ENCODE results near the gene PRRT3. TPM values are rescaled to one million over a fixed set of nuclear protein-coding genes. Genes with fewer than 3 reads are reported as not detected.

Gene PRRT3
- total and polyA plus RNA-seq, 2 of the 13 experiments (the other 11 are each of a cell fraction or from before 2014, with no cell fraction given), result 0.22 to 0.44 TPM

- TF ChIP-seq MAX (IDR thresholded peaks at IDR 0.05) (peak; percentile 77), ZNF160 (CRISPR knock-in tag; IDR thresholded peaks at IDR 0.05) (0 out of 2 replicates have a peak, but pooled peaks have one; percentile 43), HMGXB3 (CRISPR knock-in tag; IDR thresholded peaks at IDR 0.05; ENCODE audit: borderline replicate concordance) (peak; percentile 94), AGO2 (optimal IDR thresholded peaks at IDR 0.05; ENCODE audit: low read depth, low read length) (no peak), BHLHE40 (IDR thresholded peaks at IDR 0.05; ENCODE audit: low read length) (peak; percentile 38; the same call in 1 of the 2 replicates), ZNF503 (CRISPR knock-in tag; IDR thresholded peaks at IDR 0.05) (peak; percentile 19; the same call in 1 of the 2 replicates), MXD3 (CRISPR knock-in tag; IDR thresholded peaks at IDR 0.05) (no peak), HOXA5 (CRISPR knock-in tag; IDR thresholded peaks at IDR 0.05) (peak; percentile 71), KMT2B (CRISPR knock-in tag; IDR thresholded peaks at IDR 0.05) (0 out of 2 replicates have a peak, but pooled peaks have one; percentile 51), HMG20A (CRISPR knock-in tag; IDR thresholded peaks at IDR 0.05; ENCODE audit: borderline replicate concordance) (peak; percentile 50; the same call in 1 of the 2 replicates), MED1 (CRISPR knock-in tag; IDR thresholded peaks at IDR 0.05) (peak; percentile 66; the same call in 1 of the 2 replicates), SRSF1 (optimal IDR thresholded peaks at IDR 0.05; ENCODE audit: low read depth, low read length) (no peak), XRCC5 (optimal IDR thresholded peaks at IDR 0.05; ENCODE audit: low read length) (peak; percentile 61), MAFK (conservative IDR thresholded peaks at IDR 0.05 in 1 of 2, IDR thresholded peaks at IDR 0.05 in 1 of 2; ENCODE audit: low read length in 2 of 2) (peak; percentile 36 to 46; a peak in 2 of 4 replicates), SALL1 (CRISPR knock-in tag; IDR thresholded peaks at IDR 0.05) (peak; percentile 70), RBFOX2 (IDR thresholded peaks at IDR 0.05; ENCODE audit: low read depth, low read length) (peak; percentile 70), DPF2 (CRISPR knock-in tag; IDR thresholded peaks at IDR 0.05; ENCODE audit: borderline replicate concordance, low read depth) (0 out of 2 replicates have a peak, but pooled peaks have one; percentile 15), ZNF776 (CRISPR knock-in tag; IDR thresholded peaks at IDR 0.05) (0 out of 2 replicates have a peak, but pooled peaks have one; percentile 11), NFE2L2 (IDR thresholded peaks at IDR 0.05; ENCODE audit: low read length) (no peak), FOXP4 (CRISPR knock-in tag; IDR thresholded peaks at IDR 0.05) (peak; percentile 79)
These were observed 54.5 kb downstream of the PRRT3 start (continued) for GRCh38 chr3:9897408-9898372.

Data from HepG2 (cell line).